H1 (cell line): ENCODE results near the gene KRTAP20-3.

Experiments
- BCL11A ChIP-seq, 2 experiments: IDR thresholded peaks; one replicate each; pipeline ENCODE4 v1.6.1; 2011; ENCODE audit warnings: low read depth in 2 of 2, low read length in 2 of 2, mild to moderate bottlenecking in 2 of 2
- CHD1 ChIP-seq: IDR thresholded peaks from 2 replicates; pipeline ENCODE4 v1.6.1; 2012; ENCODE audit warnings: low read depth, low read length, improper control_type of control experiment
- CREB1 ChIP-seq: IDR thresholded peaks from 2 replicates; pipeline ENCODE4 v1.6.1; 2012; ENCODE audit warnings: inconsistent platforms
- EP300 ChIP-seq, 2 experiments: IDR thresholded peaks; 1 replicate in 1 of 2; 2 replicates in 1 of 2; pipeline ENCODE4 v1.6.1; 2011 to 2012; ENCODE audit warnings: low read depth in 2 of 2, low read length in 2 of 2, mild to moderate bottlenecking in 2 of 2, borderline replicate concordance in 1 of 2, inconsistent platforms in 1 of 2, moderate library complexity in 1 of 2
- NRF1 ChIP-seq: IDR thresholded peaks from 2 replicates; pipeline ENCODE4 v1.6.1; 2011; ENCODE audit warnings: mild to moderate bottlenecking, low read depth, low read length, improper control_type of control experiment
- SIN3A ChIP-seq, 2 experiments: IDR thresholded peaks in 1 of 2; conservative IDR thresholded peaks in 1 of 2; 2 replicates each; pipeline ENCODE4 v1.6.1; 2011 to 2012; ENCODE audit warnings: low read length in 2 of 2, improper control_type of control experiment in 1 of 2, low read depth in 1 of 2, mild to moderate bottlenecking in 1 of 2
- ZNF274 ChIP-seq: IDR thresholded peaks from 2 replicates; pipeline ENCODE4 v1.7.0; 2012; ENCODE audit warnings: low read length, borderline replicate concordance; ENCODE audit errors: extremely low read depth
- TF ChIP-seq, protein P1 (sequence below), 3 experiments: IDR thresholded peaks; 1 replicate in 2 of 3; 2 replicates in 1 of 3; pipeline versions ENCODE4 v1.5.1 to v1.6.1; 2011; ENCODE audit warnings: low read length in 3 of 3, mild to moderate bottlenecking in 3 of 3, inconsistent platforms in 2 of 3, low read depth in 1 of 3, moderate library complexity in 1 of 3; ENCODE audit not compliant: insufficient read depth in 1 of 3; ENCODE audit errors: control extremely low read depth in 1 of 3
- TF ChIP-seq, protein P2 (sequence below): IDR thresholded peaks from 2 replicates; pipeline ENCODE4 v1.6.1; 2011; ENCODE audit warnings: low read depth, mild to moderate bottlenecking, low read length; ENCODE audit not compliant: insufficient read depth
- TF ChIP-seq, protein P3 (sequence below): IDR thresholded peaks from 2 replicates; pipeline ENCODE4 v1.6.1; 2012; ENCODE audit warnings: inconsistent platforms

DNA sequence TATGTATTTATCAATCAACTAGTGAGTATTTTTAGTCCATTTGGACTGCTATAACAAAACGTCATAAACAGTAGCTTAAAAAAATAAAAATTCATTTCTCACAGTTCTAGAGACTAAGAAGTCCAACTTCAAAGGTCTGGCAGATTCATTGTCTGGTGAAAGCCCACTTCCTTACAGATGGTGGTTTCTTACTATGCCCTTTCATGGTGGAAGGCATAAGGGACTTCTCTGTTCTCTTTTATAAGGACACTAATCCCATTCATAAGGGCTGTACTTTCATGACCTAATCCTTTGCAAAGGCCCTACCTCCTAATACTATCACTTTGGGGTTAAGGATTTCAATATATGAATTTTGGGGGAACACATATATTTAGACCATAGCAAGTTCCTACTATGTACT lies 37.9 kb downstream of the KRTAP20-3 start:
- TF ChIP-seq, protein P1, sequence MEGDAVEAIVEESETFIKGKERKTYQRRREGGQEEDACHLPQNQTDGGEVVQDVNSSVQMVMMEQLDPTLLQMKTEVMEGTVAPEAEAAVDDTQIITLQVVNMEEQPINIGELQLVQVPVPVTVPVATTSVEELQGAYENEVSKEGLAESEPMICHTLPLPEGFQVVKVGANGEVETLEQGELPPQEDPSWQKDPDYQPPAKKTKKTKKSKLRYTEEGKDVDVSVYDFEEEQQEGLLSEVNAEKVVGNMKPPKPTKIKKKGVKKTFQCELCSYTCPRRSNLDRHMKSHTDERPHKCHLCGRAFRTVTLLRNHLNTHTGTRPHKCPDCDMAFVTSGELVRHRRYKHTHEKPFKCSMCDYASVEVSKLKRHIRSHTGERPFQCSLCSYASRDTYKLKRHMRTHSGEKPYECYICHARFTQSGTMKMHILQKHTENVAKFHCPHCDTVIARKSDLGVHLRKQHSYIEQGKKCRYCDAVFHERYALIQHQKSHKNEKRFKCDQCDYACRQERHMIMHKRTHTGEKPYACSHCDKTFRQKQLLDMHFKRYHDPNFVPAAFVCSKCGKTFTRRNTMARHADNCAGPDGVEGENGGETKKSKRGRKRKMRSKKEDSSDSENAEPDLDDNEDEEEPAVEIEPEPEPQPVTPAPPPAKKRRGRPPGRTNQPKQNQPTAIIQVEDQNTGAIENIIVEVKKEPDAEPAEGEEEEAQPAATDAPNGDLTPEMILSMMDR (IDR thresholded peaks at IDR 0.05; ENCODE audit: control extremely low read depth in 1 of 3, insufficient read depth in 1 of 3, low read depth in 1 of 3, low read length in 3 of 3) = no peak
- no peak for TF ChIP-seq BCL11A (IDR thresholded peaks at IDR 0.05; ENCODE audit: low read depth in 2 of 2, low read length in 2 of 2)
- TF ChIP-seq SIN3A (conservative IDR thresholded peaks at IDR 0.05 in 1 of 2, IDR thresholded peaks at IDR 0.05 in 1 of 2; ENCODE audit: low read depth in 1 of 2, low read length in 2 of 2) = no peak
- no peak for TF ChIP-seq CREB1
- TF ChIP-seq, protein P2, sequence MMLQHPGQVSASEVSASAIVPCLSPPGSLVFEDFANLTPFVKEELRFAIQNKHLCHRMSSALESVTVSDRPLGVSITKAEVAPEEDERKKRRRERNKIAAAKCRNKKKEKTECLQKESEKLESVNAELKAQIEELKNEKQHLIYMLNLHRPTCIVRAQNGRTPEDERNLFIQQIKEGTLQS = no peak
- no peak for TF ChIP-seq CHD1
- TF ChIP-seq EP300 (IDR thresholded peaks at IDR 0.05; ENCODE audit: borderline replicate concordance in 1 of 2, low read depth in 2 of 2, low read length in 2 of 2) = no peak
- TF ChIP-seq, protein P3, sequence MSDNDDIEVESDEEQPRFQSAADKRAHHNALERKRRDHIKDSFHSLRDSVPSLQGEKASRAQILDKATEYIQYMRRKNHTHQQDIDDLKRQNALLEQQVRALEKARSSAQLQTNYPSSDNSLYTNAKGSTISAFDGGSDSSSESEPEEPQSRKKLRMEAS = no peak
- no peak for TF ChIP-seq NRF1
- no peak for TF ChIP-seq ZNF274
